Smooth muscle cell (in vitro differentiated cells): Measurements from ENCODE around the gene MIR17HG. TPM values are rescaled to one million over a fixed set of nuclear protein-coding genes. Genes with fewer than 3 reads are reported as not detected.

Source experiments
- DNase-seq: peaks from one replicate; lab custom pipeline; 2025; ENCODE audit not compliant: unreplicated experiment; lab: John Stamatoyannopoulos, UW
- H2AFZ ChIP-seq: fragments of 200-600 bp; sonication (generic); 2 replicates; pipeline ENCODE4 v1.6.0; 2016; ENCODE audit warnings: antibody characterized with exemption, low read depth, mild to moderate bottlenecking
- H3F3A ChIP-seq: fragments of 200-600 bp; sonication (generic); 2 replicates; pipeline ENCODE4 v1.6.0; 2017; ENCODE audit warnings: antibody characterized with exemption, low read depth
- H3K27ac ChIP-seq: fragments of 200-600 bp; sonication (generic); 2 replicates; pipeline ENCODE4 v1.5.1; 2016; ENCODE audit warnings: low read depth, mild to moderate bottlenecking
- H3K27me3 ChIP-seq: fragments of 200-600 bp; sonication (generic); 2 replicates; pipeline ENCODE4 v1.6.1; 2016; ENCODE audit warnings: low read depth, mild to moderate bottlenecking
- H3K36me3 ChIP-seq: fragments of 200-600 bp; sonication (generic); 2 replicates; pipeline ENCODE4 v1.5.1; 2016; ENCODE audit warnings: low read depth
- H3K4me1 ChIP-seq: fragments of 200-600 bp; sonication (generic); 2 replicates; pipeline ENCODE4 v1.5.1; 2016; ENCODE audit warnings: low read depth
- H3K4me2 ChIP-seq: fragments of 200-600 bp; sonication (generic); 2 replicates; pipeline ENCODE4 v1.6.0; 2016; ENCODE audit warnings: mild to moderate bottlenecking
- H3K4me3 ChIP-seq: fragments of 200-600 bp; sonication (generic); 2 replicates; pipeline ENCODE4 v1.5.1; 2016; ENCODE audit warnings: mild to moderate bottlenecking
- H3K79me2 ChIP-seq: fragments of 200-600 bp; sonication (generic); 2 replicates; pipeline ENCODE4 v1.6.0; 2016; ENCODE audit warnings: low read depth, mild to moderate bottlenecking
- H3K9ac ChIP-seq: fragments of 200-600 bp; sonication (generic); 2 replicates; pipeline ENCODE4 v1.6.0; 2016; ENCODE audit warnings: low read depth
- H3K9me3 ChIP-seq: fragments of 200-600 bp; sonication (generic); replicated peaks from 2 replicates; pipeline ENCODE4 v1.5.1; 2016; ENCODE audit warnings: low read depth
- H4K20me1 ChIP-seq: fragments of 200-600 bp; sonication (generic); 2 replicates; pipeline ENCODE4 v1.6.0; 2016; ENCODE audit warnings: low read depth
- CTCF ChIP-seq: fragments of 200-600 bp; sonication (generic); IDR thresholded peaks from 2 replicates; pipeline ENCODE4 v1.5.1; 2017; ENCODE audit warnings: borderline replicate concordance, mild to moderate bottlenecking, antibody characterized with exemption; ENCODE audit not compliant: insufficient read depth, poor library complexity, severe bottlenecking
- WGBS: methylation state at CpG from one replicate; pipeline ENCODE4 v1.1.7; 2016; ENCODE audit warnings: low lambda C conversion rate; 5-methylcytosine and 5-hydroxymethylcytosine counted together
- polyA plus RNA-seq: library from polyadenylated mRNA; unstranded; fragments of >200 nt; fragmentation: Nextera tagmentation; extraction: Ambion mirVana; gene quantifications from 2 replicates; pipeline ENCODE4 v1.2.1, GENCODE V29; 2016
- total RNA-seq: library from RNA; depleted of rRNA; stranded (reverse); fragments of >200 nt; gene quantifications from 2 replicates; pipeline ENCODE4 v1.2.3, GENCODE V29; 2014

MIR17HG gene
- total and polyA plus RNA-seq, 2 experiments from 2014 or later: 0.07 to 0.54 TPM

GRCh38 chr13:91357613-91358386, 10.3 kb downstream of the MIR17HG start:
- H3K79me2 ChIP-seq: no peaks in the 10 kb centered on the region
- no peaks in the 10 kb centered on the region for H3K27me3 ChIP-seq
- H2AFZ ChIP-seq: no peak overlapping the region
- TF ChIP-seq CTCF: no peak
- peaks cover 20% of the 10 kb centered on the region for H3F3A ChIP-seq
- no peak overlapping the region for H3K4me2 ChIP-seq
- H3K9me3 ChIP-seq: no peaks in the 10 kb centered on the region
- DNase-seq: no peak
- H3K9ac ChIP-seq: no peak overlapping the region
- no peaks in the 10 kb centered on the region for H3K4me1 ChIP-seq
- peaks cover 33% of the 10 kb centered on the region for H4K20me1 ChIP-seq
- H3K36me3 ChIP-seq: peaks cover 25% of the 10 kb centered on the region
- WGBS: 89% methylated on average over 7 of the region's 7 CpGs
- no peak overlapping the region for H3K27ac ChIP-seq
- no peak overlapping the region for H3K4me3 ChIP-seq

- Histone ChIP-seq H3K27ac (no peak overlapping the region), H3K4me3 (no peak overlapping the region), H3K79me2 (no peaks in the 10 kb centered on the region), H3K27me3 (no peaks in the 10 kb centered on the region), H2AFZ (no peak overlapping the region), H3K4me1 (no peaks in the 10 kb centered on the region), H4K20me1 (peaks cover 28% of the 10 kb centered on the region), H3F3A (peaks cover 20% of the 10 kb centered on the region), H3K4me2 (no peak overlapping the region), H3K9me3 (no peaks in the 10 kb centered on the region), H3K9ac (no peak overlapping the region), H3K36me3 (peaks cover 25% of the 10 kb centered on the region)
- no peak for TF ChIP-seq CTCF
- 94% methylated on average over 2 of the region's 2 CpGs for WGBS
- DNase-seq: no peak
Measured at GRCh38 chr13:91358387-91358782, 10.9 kb downstream of the MIR17HG start.

GRCh38 chr13:91359111-91359510, 11.6 kb downstream of the MIR17HG start:
- H3K4me3 ChIP-seq: no peak overlapping the region
- H3K36me3 ChIP-seq: peaks cover 19% of the 10 kb centered on the region
- 92% methylated on average over 4 of the region's 4 CpGs for WGBS
- H4K20me1 ChIP-seq: peaks cover 20% of the 10 kb centered on the region
- no peak overlapping the region for H3K27ac ChIP-seq
- peaks cover 20% of the 10 kb centered on the region for H3F3A ChIP-seq
- no peak for TF ChIP-seq CTCF
- H3K79me2 ChIP-seq: no peaks in the 10 kb centered on the region
- H2AFZ ChIP-seq: no peak overlapping the region
- H3K9me3 ChIP-seq: no peaks in the 10 kb centered on the region
- H3K27me3 ChIP-seq: no peaks in the 10 kb centered on the region
- no peaks in the 10 kb centered on the region for H3K4me1 ChIP-seq
- H3K4me2 ChIP-seq: no peak overlapping the region
- no peak for DNase-seq
- H3K9ac ChIP-seq: no peak overlapping the region

GRCh38 chr13:91359631-91360030, 12.1 kb downstream of the MIR17HG start:
- Histone ChIP-seq H2AFZ (no peak overlapping the region), H3K4me1 (no peaks in the 10 kb centered on the region), H3K36me3 (peaks cover 13% of the 10 kb centered on the region), H3K9ac (no peak overlapping the region), H3K79me2 (no peaks in the 10 kb centered on the region), H3K4me2 (no peak overlapping the region), H4K20me1 (peaks cover 15% of the 10 kb centered on the region), H3K9me3 (no peaks in the 10 kb centered on the region), H3F3A (peaks cover 19% of the 10 kb centered on the region), H3K4me3 (no peak overlapping the region), H3K27me3 (no peaks in the 10 kb centered on the region), H3K27ac (no peak overlapping the region)
- TF ChIP-seq CTCF: no peak
- 78% methylated on average over 3 of the region's 3 CpGs for WGBS
- DNase-seq: no peak
